HCT116 (cell line): ENCODE data around the gene TAC3. TPM values are rescaled to one million over a fixed set of nuclear protein-coding genes. Genes with fewer than 3 reads are reported as not detected.

Experiments used
- ATAC-seq: fragments of 200-7000 bp; cut with Tn5 transposase; 2 replicates; pipeline ENCODE4 v1.9.1; 2020; ENCODE audit warnings: mild to moderate bottlenecking, moderate library complexity
- BruUV-seq: library from RNA; stranded (reverse); fragments of 400-500 nt; replicated peaks from 2 replicates; lab custom pipeline; 2021; lab: Mats Ljungman, UMichigan
- CTCF ChIA-PET: fragments of 300-600 bp; sonication (Branson Sonifier 250); formaldehyde crosslinking; loops from one replicate; lab custom pipeline; 2021; ENCODE audit warnings: antibody characterized with exemption; lab: Charles Lee
- POLR2A ChIA-PET: fragments of 300-600, 350-600 bp; sonication (Branson Sonifier 250); formaldehyde crosslinking; loops from one replicate; lab custom pipeline; 2021; ENCODE audit warnings: antibody characterized with exemption; lab: Charles Lee
- RAD21 ChIA-PET, 2 experiments: fragments of 300-600 bp; sonication (Branson Sonifier 250); formaldehyde crosslinking; loops; one replicate each; lab custom pipeline; 2023; ENCODE audit warnings: low total read pairs in 2 of 2; ENCODE audit not compliant: uncharacterized antibody in 2 of 2, unreplicated experiment in 2 of 2, low non-redundant PET in 1 of 2; lab: Charles Lee
- DNase-seq: peaks from one replicate; pipeline ENCODE4 v3.0.0-alpha.2; 2010; ENCODE audit warnings: low read depth, low spot score
- H2AFZ ChIP-seq: fragments of 200-600 bp; shearing (Covaris generic), sonication (generic); 2 replicates; pipeline ENCODE4 v1.6.1; 2017; ENCODE audit warnings: low read depth, mixed run types, mixed read lengths, antibody characterized with exemption, low read length; ENCODE audit not compliant: poor library complexity, severe bottlenecking
- H3K27ac ChIP-seq: 2 replicates; pipeline ENCODE4 v1.5.1; 2012; ENCODE audit warnings: low read depth, low read length
- H3K27me3 ChIP-seq: fragments of 200-600 bp; sonication (generic); 2 replicates; pipeline ENCODE4 v1.6.1; 2016; ENCODE audit warnings: mixed run types, low read length, mixed read lengths; ENCODE audit not compliant: insufficient read depth
- H3K36me3 ChIP-seq, 2 experiments: fragments of 200-500 bp in 1 of 2; fragments of 200-600 bp in 1 of 2; sonication (Bioruptor generic) in 1 of 2; sonication (generic) in 1 of 2; 2 replicates each; pipeline versions ENCODE4 v1.5.1 to v1.6.1; 2014 to 2016; ENCODE audit warnings: low read length in 2 of 2, inconsistent platforms in 1 of 2, mixed read lengths in 1 of 2, mixed run types in 1 of 2; ENCODE audit not compliant: insufficient read depth in 2 of 2, control insufficient read depth in 1 of 2
- H3K4me1 ChIP-seq, 2 experiments: fragments of 200-600 bp in 1 of 2; sonication (generic) in 1 of 2; 2 replicates each; pipeline versions ENCODE4 v1.5.1 to v1.6.1; 2012 to 2017; ENCODE audit warnings: low read length in 2 of 2, inconsistent platforms in 1 of 2, mild to moderate bottlenecking in 1 of 2, mixed read lengths in 1 of 2, mixed run types in 1 of 2, moderate library complexity in 1 of 2; ENCODE audit not compliant: insufficient read depth in 2 of 2, control insufficient read depth in 1 of 2
- H3K4me2 ChIP-seq: fragments of 200-600 bp; sonication (generic); 2 replicates; pipeline ENCODE4 v1.6.1; 2017; ENCODE audit warnings: mixed run types, low read length, mixed read lengths
- H3K4me3 ChIP-seq, 2 experiments: fragments of 200-600 bp in 1 of 2; sonication (generic) in 1 of 2; replicated peaks in 1 of 2; 2 replicates each; pipeline ENCODE4 v1.5.1; 2011 to 2016; ENCODE audit warnings: low read length in 2 of 2, control low read depth in 1 of 2, low read depth in 1 of 2, mild to moderate bottlenecking in 1 of 2, mixed read lengths in 1 of 2, mixed run types in 1 of 2
- H3K79me2 ChIP-seq: fragments of 200-600 bp; sonication (generic); 2 replicates; pipeline ENCODE4 v1.6.1; 2017; ENCODE audit warnings: mild to moderate bottlenecking, mixed run types, low read length, moderate library complexity, mixed read lengths; ENCODE audit not compliant: insufficient read depth
- H3K9ac ChIP-seq: fragments of 200-600 bp; sonication (generic); 2 replicates; pipeline ENCODE4 v1.6.1; 2016; ENCODE audit warnings: low read length, mixed read lengths
- H3K9me2 ChIP-seq: fragments of 200-600 bp; sonication (generic), shearing (Covaris generic); 2 replicates; pipeline ENCODE4 v1.6.1; 2017; ENCODE audit warnings: mixed run types, mild to moderate bottlenecking, moderate library complexity; ENCODE audit not compliant: insufficient read depth
- H3K9me3 ChIP-seq, 2 experiments: fragments of 200-500 bp in 1 of 2; fragments of 200-600 bp in 1 of 2; sonication (Bioruptor generic) in 1 of 2; sonication (generic) in 1 of 2; 2 replicates each; pipeline ENCODE4 v1.6.1; 2014 to 2017; ENCODE audit warnings: low read length in 2 of 2, mixed read lengths in 2 of 2, inconsistent platforms in 1 of 2, low read depth in 1 of 2, mild to moderate bottlenecking in 1 of 2, mixed run types in 1 of 2, moderate library complexity in 1 of 2; ENCODE audit not compliant: control insufficient read depth in 1 of 2, insufficient read depth in 1 of 2
- H4K20me1 ChIP-seq: fragments of 200-600 bp; sonication (generic), shearing (Covaris generic); 2 replicates; pipeline ENCODE4 v1.6.1; 2017; ENCODE audit warnings: mixed run types, mild to moderate bottlenecking, moderate library complexity; ENCODE audit not compliant: insufficient read depth
- CEBPB ChIP-seq: IDR thresholded peaks from 2 replicates; pipeline ENCODE4 v1.6.1; 2012; ENCODE audit warnings: low read depth
- CTCF ChIP-seq, 3 experiments: fragments of 200-600 bp in 1 of 3; sonication (generic) in 1 of 3; IDR thresholded peaks in 2 of 3; conservative IDR thresholded peaks in 1 of 3; 2 replicates each; pipeline ENCODE4 v1.5.1; 2012 to 2017; ENCODE audit warnings: low read depth in 2 of 3, low read length in 2 of 3, antibody characterized with exemption in 1 of 3, borderline replicate concordance in 1 of 3, control low read depth in 1 of 3, mild to moderate bottlenecking in 1 of 3, mixed read lengths in 1 of 3, mixed run types in 1 of 3, moderate library complexity in 1 of 3; ENCODE audit not compliant: insufficient read depth in 1 of 3
- ELF1 ChIP-seq: IDR thresholded peaks from 2 replicates; pipeline ENCODE4 v1.6.1; 2012; ENCODE audit warnings: low read depth, borderline replicate concordance
- EZH2 ChIP-seq: fragments of 200-600 bp; sonication (generic); IDR thresholded peaks from 2 replicates; pipeline ENCODE4 v1.6.1; 2017; ENCODE audit warnings: antibody characterized with exemption, mixed run types
- EZH2phosphoT487 ChIP-seq: fragments of 200-600 bp; IDR thresholded peaks from 2 replicates; pipeline ENCODE4 v1.6.1; 2018; ENCODE audit warnings: antibody characterized with exemption, borderline replicate concordance
- FOSL1 ChIP-seq: IDR thresholded peaks from 2 replicates; pipeline ENCODE4 v1.6.1; 2012; ENCODE audit warnings: low read depth
- JUND ChIP-seq: IDR thresholded peaks from 2 replicates; pipeline ENCODE4 v1.6.1; 2012
- POLR2A ChIP-seq: IDR thresholded peaks from 2 replicates; pipeline ENCODE4 v1.7.0; 2011; ENCODE audit warnings: borderline replicate concordance; ENCODE audit not compliant: insufficient read depth, insufficient read length; ENCODE audit errors: extremely low read depth
- RAD21 ChIP-seq: IDR thresholded peaks from 2 replicates; pipeline ENCODE4 v1.6.1; 2012; ENCODE audit warnings: low read depth, mild to moderate bottlenecking
- SRF ChIP-seq: IDR thresholded peaks from 2 replicates; pipeline ENCODE4 v1.6.1; 2012; ENCODE audit warnings: low read depth
- ZFX ChIP-seq: fragments of 450-650 bp; IDR thresholded peaks from 2 replicates; pipeline ENCODE4 v1.6.1; 2017
- intact Hi-C: fragments of 100-400 bp; cut with micrococcal nuclease; formaldehyde crosslinking; loops from 2 replicates; pipeline ENCODE4 v1.10.0; 2022
- total RNA-seq: library from RNA; stranded (reverse); gene quantifications from one replicate; pipeline ENCODE4 v1.2.1, GENCODE V29; 2021; ENCODE audit not compliant: unreplicated experiment
- TF ChIP-seq, protein P1 (sequence below): IDR thresholded peaks from 2 replicates; pipeline ENCODE4 v1.6.1; 2012
- TF ChIP-seq, protein P2 (sequence below): IDR thresholded peaks from 2 replicates; pipeline ENCODE4 v1.6.1; 2012; ENCODE audit warnings: low read depth

The TAC3 gene
- total RNA-seq, 1 experiment from 2014 or later: not detected

- POLR2A ChIA-PET: interaction anchor here (0.9 kb wide), 1 partner anchor 279 kb away, joined by 3 read pairs; the partner anchor contains the start of gene NACA
- Histone ChIP-seq H4K20me1 (no peaks in the 10 kb centered on the region), H3K4me3 (no peak overlapping the region; a peak in 1 of 4 replicates), H3K27ac (no peak overlapping the region), H3K4me1 (peaks cover 4 to 30% of the 10 kb centered on the region in 2 experiments), H3K36me3 (peaks cover 23 to 29% of the 10 kb centered on the region in 2 experiments; a peak in 3 of 4 replicates), H3K79me2 (peaks cover 54% of the 10 kb centered on the region), H3K9me2 (no peaks in the 10 kb centered on the region), H2AFZ (no peak overlapping the region), H3K9me3 (no peaks in the 10 kb centered on the region), H3K27me3 (no peaks in the 10 kb centered on the region), H3K4me2 (peak overlapping the region; percentile 93), H3K9ac (0 out of 2 replicates have a peak overlapping the region, but pooled peaks have one; percentile 90)
- no TSS peak for BruUV-seq
- CTCF ChIA-PET: interaction anchor here (0.8 to 1.5 kb wide), 4 partner anchors 17 to 368 kb away, joined by 3 to 5 read pairs (median 3); partner anchors contain the start of gene HSD17B6
- TF ChIP-seq CTCF (IDR thresholded peaks at IDR 0.05 in 2 of 3, conservative IDR thresholded peaks at IDR 0.05 in 1 of 3; ENCODE audit: borderline replicate concordance in 1 of 3, insufficient read depth in 1 of 3, low read depth in 2 of 3, low read length in 2 of 3): no peak
- no peak for TF ChIP-seq ZFX
- TF ChIP-seq CEBPB: no peak
- intact Hi-C loops: loop anchor here (5.0 kb wide), 1 partner anchor 247 kb away; no protein-coding TSS in a partner anchor
- DNase-seq (no peak), ATAC-seq (no peak)
- RAD21 ChIA-PET: no interaction called here
These were observed 11.7 kb downstream of the TAC3 start for GRCh38 chr12:57004651-57005050.

DNA sequence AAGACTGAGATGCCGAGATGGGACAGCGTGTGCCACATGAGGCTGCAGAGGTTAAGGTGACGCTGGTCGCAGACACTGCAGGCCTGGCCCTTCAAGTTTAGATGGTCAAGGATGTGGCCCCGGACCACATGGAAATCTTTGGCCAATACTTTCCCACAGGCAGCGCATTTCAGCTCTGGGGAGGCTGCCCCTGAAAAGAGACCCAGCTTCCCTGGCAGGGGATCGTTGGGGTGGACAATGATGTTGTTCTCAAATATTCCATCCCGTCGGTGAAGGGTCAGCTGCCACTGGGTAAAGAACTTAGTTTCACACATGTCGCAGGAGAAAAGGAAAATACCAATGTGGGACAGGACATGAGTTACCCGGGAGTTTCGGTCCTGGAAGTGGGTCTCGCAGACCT, 12.9 kb downstream of the TAC3 start:
- intact Hi-C loops: no loop called here
- ChIA-PET CTCF (interaction anchor here (1.5 kb wide), 1 partner anchor 18 kb away, joined by 3 read pairs; no protein-coding TSS in a partner anchor), POLR2A (no interaction called here), RAD21 (no interaction called here)
- H2AFZ ChIP-seq: no peak overlapping the region
- peaks cover 23 to 31% of the 10 kb centered on the region in 2 experiments for H3K36me3 ChIP-seq
- DNase-seq: no peak
- H3K4me1 ChIP-seq: peaks cover 4 to 24% of the 10 kb centered on the region in 2 experiments
- peaks cover 54% of the 10 kb centered on the region for H3K79me2 ChIP-seq
- no peaks in the 10 kb centered on the region for H3K27me3 ChIP-seq
- no peak overlapping the region for H3K4me2 ChIP-seq
- H3K9ac ChIP-seq: no peak overlapping the region
- ATAC-seq: no peak
- no TSS peak for BruUV-seq
- H3K4me3 ChIP-seq: no peak overlapping the region
- H3K9me3 ChIP-seq: no peaks in the 10 kb centered on the region
- H3K27ac ChIP-seq: no peak overlapping the region
- no peaks in the 10 kb centered on the region for H3K9me2 ChIP-seq
- no peaks in the 10 kb centered on the region for H4K20me1 ChIP-seq
- TF ChIP-seq POLR2A: no peak
- TF ChIP-seq, protein P1, sequence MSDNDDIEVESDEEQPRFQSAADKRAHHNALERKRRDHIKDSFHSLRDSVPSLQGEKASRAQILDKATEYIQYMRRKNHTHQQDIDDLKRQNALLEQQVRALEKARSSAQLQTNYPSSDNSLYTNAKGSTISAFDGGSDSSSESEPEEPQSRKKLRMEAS: no peak
- TF ChIP-seq JUND: no peak
- TF ChIP-seq, protein P2, sequence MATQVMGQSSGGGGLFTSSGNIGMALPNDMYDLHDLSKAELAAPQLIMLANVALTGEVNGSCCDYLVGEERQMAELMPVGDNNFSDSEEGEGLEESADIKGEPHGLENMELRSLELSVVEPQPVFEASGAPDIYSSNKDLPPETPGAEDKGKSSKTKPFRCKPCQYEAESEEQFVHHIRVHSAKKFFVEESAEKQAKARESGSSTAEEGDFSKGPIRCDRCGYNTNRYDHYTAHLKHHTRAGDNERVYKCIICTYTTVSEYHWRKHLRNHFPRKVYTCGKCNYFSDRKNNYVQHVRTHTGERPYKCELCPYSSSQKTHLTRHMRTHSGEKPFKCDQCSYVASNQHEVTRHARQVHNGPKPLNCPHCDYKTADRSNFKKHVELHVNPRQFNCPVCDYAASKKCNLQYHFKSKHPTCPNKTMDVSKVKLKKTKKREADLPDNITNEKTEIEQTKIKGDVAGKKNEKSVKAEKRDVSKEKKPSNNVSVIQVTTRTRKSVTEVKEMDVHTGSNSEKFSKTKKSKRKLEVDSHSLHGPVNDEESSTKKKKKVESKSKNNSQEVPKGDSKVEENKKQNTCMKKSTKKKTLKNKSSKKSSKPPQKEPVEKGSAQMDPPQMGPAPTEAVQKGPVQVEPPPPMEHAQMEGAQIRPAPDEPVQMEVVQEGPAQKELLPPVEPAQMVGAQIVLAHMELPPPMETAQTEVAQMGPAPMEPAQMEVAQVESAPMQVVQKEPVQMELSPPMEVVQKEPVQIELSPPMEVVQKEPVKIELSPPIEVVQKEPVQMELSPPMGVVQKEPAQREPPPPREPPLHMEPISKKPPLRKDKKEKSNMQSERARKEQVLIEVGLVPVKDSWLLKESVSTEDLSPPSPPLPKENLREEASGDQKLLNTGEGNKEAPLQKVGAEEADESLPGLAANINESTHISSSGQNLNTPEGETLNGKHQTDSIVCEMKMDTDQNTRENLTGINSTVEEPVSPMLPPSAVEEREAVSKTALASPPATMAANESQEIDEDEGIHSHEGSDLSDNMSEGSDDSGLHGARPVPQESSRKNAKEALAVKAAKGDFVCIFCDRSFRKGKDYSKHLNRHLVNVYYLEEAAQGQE: no peak
- TF ChIP-seq EZH2: no peak
- no peak for TF ChIP-seq FOSL1
- TF ChIP-seq ELF1: no peak
- no peak for TF ChIP-seq RAD21
- TF ChIP-seq SRF: no peak
- TF ChIP-seq EZH2phosphoT487: no peak
